SK-N-SH (cell line): ENCODE results near the gene ACTR2. TPM values are rescaled to one million over a fixed set of nuclear protein-coding genes. Genes with fewer than 3 reads are reported as not detected.

Experiments
- CTCF ChIA-PET: fragments of 300-600, 350-600 bp; formaldehyde crosslinking; extraction: SDS; loops from one replicate; lab custom pipeline; 2021; lab: Yijun Ruan, JAX
- POLR2A ChIA-PET: fragments of 350-600 bp; sonication (Branson Sonifier 250); formaldehyde crosslinking; extraction: SDS; loops from one replicate; lab custom pipeline; 2020; ENCODE audit warnings: antibody characterized with exemption, inconsistent platforms; lab: Yijun Ruan, JAX
- DNase-seq: peaks from one replicate; pipeline ENCODE4 v3.0.0; 2012
- H2AFZ ChIP-seq: fragments of 200-600 bp; sonication (generic); 2 replicates; pipeline ENCODE4 v1.8.1; 2016; ENCODE audit warnings: antibody characterized with exemption, mild to moderate bottlenecking, low read depth
- H3F3A ChIP-seq: fragments of 200-600 bp; sonication (generic); replicated peaks from 2 replicates; pipeline ENCODE3; 2016; ENCODE audit warnings: antibody characterized with exemption, mild to moderate bottlenecking; ENCODE audit not compliant: insufficient read depth
- H3K27ac ChIP-seq, 2 experiments: fragments of 200-500 bp in 1 of 2; fragments of 200-600 bp in 1 of 2; sonication (Bioruptor generic) in 1 of 2; sonication (generic), shearing (Covaris generic) in 1 of 2; 2 replicates each; pipeline versions ENCODE4 v1.5.1 to v1.6.1; 2014 to 2016; ENCODE audit warnings: low read depth in 2 of 2, inconsistent platforms in 1 of 2, low read length in 1 of 2, mild to moderate bottlenecking in 1 of 2, mixed read lengths in 1 of 2
- H3K27me3 ChIP-seq: fragments of 200-600 bp; sonication (generic), shearing (Covaris generic); 2 replicates; pipeline ENCODE4 v1.6.1; 2016; ENCODE audit warnings: mixed run types; ENCODE audit not compliant: insufficient read depth
- H3K36me3 ChIP-seq, 2 experiments: fragments of 200-500 bp in 1 of 2; fragments of 200-600 bp in 1 of 2; sonication (Bioruptor generic) in 1 of 2; sonication (generic) in 1 of 2; replicated peaks in 1 of 2; 2 replicates each; pipeline versions ENCODE3 to v1.5.1; 2014 to 2016; ENCODE audit warnings: low read length in 1 of 2, mild to moderate bottlenecking in 1 of 2; ENCODE audit not compliant: insufficient read depth in 2 of 2, control insufficient read depth in 1 of 2
- H3K4me1 ChIP-seq, 2 experiments: fragments of 200-500 bp in 1 of 2; fragments of 200-600 bp in 1 of 2; sonication (Bioruptor generic) in 1 of 2; sonication (generic), shearing (Covaris generic) in 1 of 2; 2 replicates each; pipeline versions ENCODE4 v1.5.1 to v1.6.1; 2014 to 2016; ENCODE audit warnings: low read depth in 1 of 2, low read length in 1 of 2, mixed run types in 1 of 2; ENCODE audit not compliant: insufficient read depth in 2 of 2, control insufficient read depth in 1 of 2
- H3K4me2 ChIP-seq: fragments of 200-600 bp; sonication (generic), shearing (Covaris generic); 2 replicates; pipeline ENCODE4 v1.6.1; 2017; ENCODE audit warnings: mixed run types
- H3K4me3 ChIP-seq, 2 experiments: fragments of 200-500 bp in 1 of 2; fragments of 200-600 bp in 1 of 2; sonication (Bioruptor generic) in 1 of 2; sonication (generic), shearing (Covaris generic) in 1 of 2; 2 replicates each; pipeline versions ENCODE4 v1.5.1 to v1.8.1; 2014 to 2016; ENCODE audit warnings: low read depth in 2 of 2, inconsistent platforms in 1 of 2, low read length in 1 of 2, mild to moderate bottlenecking in 1 of 2, mixed read lengths in 1 of 2, moderate library complexity in 1 of 2
- H3K79me2 ChIP-seq: fragments of 200-600 bp; sonication (generic); 2 replicates; pipeline ENCODE4 v1.8.1; 2017; ENCODE audit warnings: mild to moderate bottlenecking; ENCODE audit not compliant: insufficient read depth
- H3K9ac ChIP-seq: fragments of 200-600 bp; sonication (generic); 2 replicates; pipeline ENCODE4 v1.6.1; 2017; ENCODE audit warnings: mixed run types
- H3K9me2 ChIP-seq: fragments of 200-600 bp; sonication (generic); 2 replicates; pipeline ENCODE4 v1.6.1; 2017; ENCODE audit warnings: mixed run types
- H3K9me3 ChIP-seq: fragments of 200-600 bp; sonication (generic); 2 replicates; pipeline ENCODE4 v1.6.1; 2017; ENCODE audit warnings: mixed run types, mild to moderate bottlenecking, moderate library complexity
- H4K20me1 ChIP-seq: fragments of 200-600 bp; sonication (generic); 2 replicates; pipeline ENCODE4 v1.6.1; 2017; ENCODE audit warnings: mild to moderate bottlenecking, mixed run types; ENCODE audit not compliant: insufficient read depth
- EZH2phosphoT487 ChIP-seq: fragments of 200-600 bp; sonication (generic); IDR thresholded peaks from 2 replicates; pipeline ENCODE4 v1.6.1; 2017; ENCODE audit warnings: low read depth, mixed run types, mild to moderate bottlenecking, antibody characterized with exemption, moderate library complexity, borderline replicate concordance
- FOSL2 ChIP-seq: IDR thresholded peaks from 2 replicates; pipeline ENCODE4 v1.4.0; 2012; ENCODE audit warnings: low read depth, mild to moderate bottlenecking, moderate library complexity, borderline replicate concordance
- FOXM1 ChIP-seq: IDR thresholded peaks from 2 replicates; pipeline ENCODE4 v1.4.0; 2012; ENCODE audit warnings: low read depth, mild to moderate bottlenecking
- JUND ChIP-seq: IDR thresholded peaks from 2 replicates; pipeline ENCODE4 v1.4.0; 2012
- MEF2A ChIP-seq: IDR thresholded peaks from 2 replicates; pipeline ENCODE4 v1.4.0; 2012; ENCODE audit warnings: low read depth, borderline replicate concordance
- POLR2AphosphoS5 ChIP-seq: IDR thresholded peaks from 2 replicates; pipeline ENCODE4 v1.6.1; 2012; ENCODE audit warnings: low read depth, low read length
- RAD21 ChIP-seq: IDR thresholded peaks from 2 replicates; pipeline ENCODE4 v1.6.1; 2012; ENCODE audit warnings: mild to moderate bottlenecking, low read length
- REST ChIP-seq: IDR thresholded peaks from 2 replicates; pipeline ENCODE4 v1.6.1; 2012; ENCODE audit warnings: mild to moderate bottlenecking, low read depth, low read length, moderate library complexity
- RXRA ChIP-seq: IDR thresholded peaks from 2 replicates; pipeline ENCODE4 v1.4.0; 2012; ENCODE audit warnings: low read depth, mild to moderate bottlenecking, borderline replicate concordance
- SIN3A ChIP-seq: IDR thresholded peaks from 2 replicates; pipeline ENCODE4 v1.6.1; 2012; ENCODE audit warnings: low read depth, mild to moderate bottlenecking, low read length, moderate library complexity, borderline replicate concordance
- ZBTB33 ChIP-seq: IDR thresholded peaks from 2 replicates; pipeline ENCODE4 v1.4.0; 2012; ENCODE audit warnings: low read depth, borderline replicate concordance
- WGBS: methylation state at CpG from one replicate; pipeline ENCODE4 v1.1.6; 2017; ENCODE audit warnings: low lambda C conversion rate; 5-methylcytosine and 5-hydroxymethylcytosine counted together
- polyA plus RNA-seq, 3 experiments: library from polyadenylated mRNA; depleted of rRNA; stranded (reverse); fragments of >200 nt; gene quantifications; 2 replicates each; pipeline ENCODE4 v1.2.3, GENCODE V29; 2012
- TF ChIP-seq, protein P1 (sequence below): IDR thresholded peaks from 2 replicates; pipeline ENCODE4 v1.4.0; 2012; ENCODE audit warnings: low read depth, borderline replicate concordance

The ACTR2 gene
- polyA plus RNA-seq, 1 of the 3 experiments (the other 2 are of a cell fraction) = 53.0 TPM

GRCh38 chr2:65198737-65199136 lies 28.9 kb upstream of the ACTR2 start (continued):
- no peak for TF ChIP-seq REST
- TF ChIP-seq, protein P1, sequence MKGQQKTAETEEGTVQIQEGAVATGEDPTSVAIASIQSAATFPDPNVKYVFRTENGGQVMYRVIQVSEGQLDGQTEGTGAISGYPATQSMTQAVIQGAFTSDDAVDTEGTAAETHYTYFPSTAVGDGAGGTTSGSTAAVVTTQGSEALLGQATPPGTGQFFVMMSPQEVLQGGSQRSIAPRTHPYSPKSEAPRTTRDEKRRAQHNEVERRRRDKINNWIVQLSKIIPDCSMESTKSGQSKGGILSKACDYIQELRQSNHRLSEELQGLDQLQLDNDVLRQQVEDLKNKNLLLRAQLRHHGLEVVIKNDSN = no peak
- TF ChIP-seq RAD21 = no peak

DNA sequence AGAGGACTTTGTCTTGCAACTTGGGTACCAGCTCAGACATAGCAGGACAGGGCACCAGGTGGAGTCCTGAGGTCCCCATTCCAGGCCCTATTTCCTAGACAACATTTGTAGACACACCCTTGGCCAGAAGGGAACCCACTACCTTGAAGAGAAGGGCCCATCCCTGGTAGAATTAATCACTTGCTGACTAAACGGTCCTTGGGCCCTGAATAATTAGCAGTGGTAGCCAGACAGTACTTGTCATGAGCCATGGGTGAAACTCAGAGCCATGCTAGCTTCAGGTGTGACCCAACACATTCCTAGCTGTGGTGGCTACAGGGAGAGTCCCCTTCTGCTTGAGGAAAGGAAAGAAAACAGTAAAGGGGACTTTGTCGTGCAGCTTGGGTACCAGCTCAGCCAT lies 28.5 kb upstream of the ACTR2 start:
- H2AFZ ChIP-seq = no peak overlapping the region
- no peaks in the 10 kb centered on the region for H3F3A ChIP-seq
- POLR2A ChIA-PET = no interaction called here
- H3K27ac ChIP-seq = no peak overlapping the region
- no peaks in the 10 kb centered on the region for H3K9me3 ChIP-seq
- no peak overlapping the region for H3K4me3 ChIP-seq
- no peaks in the 10 kb centered on the region for H3K9me2 ChIP-seq
- no peak for DNase-seq
- TF ChIP-seq EZH2phosphoT487 (no peak), FOSL2 (no peak), JUND (no peak), POLR2AphosphoS5 (no peak), RXRA (no peak), ZBTB33 (no peak), MEF2A (no peak), FOXM1 (no peak), SIN3A (no peak)
- TF ChIP-seq, all 33 proteins: peak for 0
- WGBS = 67% methylated on average over 2 of the region's 2 CpGs
- Histone ChIP-seq H3K36me3 (no peaks in the 10 kb centered on the region), H4K20me1 (no peaks in the 10 kb centered on the region), H3K79me2 (no peaks in the 10 kb centered on the region), H3K9ac (no peak overlapping the region), H3K4me1 (peaks cover 0 to 3% of the 10 kb centered on the region in 2 experiments; a peak in 2 of 4 replicates), H3K4me2 (no peak overlapping the region), H3K27me3 (no peaks in the 10 kb centered on the region)
- CTCF ChIA-PET = no interaction called here
